Epithelial cell of proximal tubule (primary cell): ENCODE data around the gene DCST2. TPM values are rescaled to one million over a fixed set of nuclear protein-coding genes. Genes with fewer than 3 reads are reported as not detected.
A peak's percentile ranks its signal among the peaks of the same experiment; 100 is the strongest.

Source experiments
- DNase-seq: peaks from one replicate; pipeline ENCODE4 v3.0.0-alpha.2; 2011; ENCODE audit warnings: low read depth
- H3K4me3 ChIP-seq: 2 replicates; pipeline ENCODE4 v1.5.1; 2011; ENCODE audit warnings: low read depth, mild to moderate bottlenecking, low read length
- total RNA-seq: library from RNA; depleted of rRNA; stranded (reverse); fragments of >200 nt; gene quantifications from 2 replicates; pipeline ENCODE4 v1.2.3, GENCODE V29; 2015
- TF ChIP-seq, protein P1 (sequence below): conservative IDR thresholded peaks from 2 replicates; pipeline ENCODE4 v1.5.1; 2012; ENCODE audit warnings: low read depth, mild to moderate bottlenecking, low read length

DCST2 gene
- total RNA-seq, 1 donor from 2014 or later: 0.12 TPM

DNA sequence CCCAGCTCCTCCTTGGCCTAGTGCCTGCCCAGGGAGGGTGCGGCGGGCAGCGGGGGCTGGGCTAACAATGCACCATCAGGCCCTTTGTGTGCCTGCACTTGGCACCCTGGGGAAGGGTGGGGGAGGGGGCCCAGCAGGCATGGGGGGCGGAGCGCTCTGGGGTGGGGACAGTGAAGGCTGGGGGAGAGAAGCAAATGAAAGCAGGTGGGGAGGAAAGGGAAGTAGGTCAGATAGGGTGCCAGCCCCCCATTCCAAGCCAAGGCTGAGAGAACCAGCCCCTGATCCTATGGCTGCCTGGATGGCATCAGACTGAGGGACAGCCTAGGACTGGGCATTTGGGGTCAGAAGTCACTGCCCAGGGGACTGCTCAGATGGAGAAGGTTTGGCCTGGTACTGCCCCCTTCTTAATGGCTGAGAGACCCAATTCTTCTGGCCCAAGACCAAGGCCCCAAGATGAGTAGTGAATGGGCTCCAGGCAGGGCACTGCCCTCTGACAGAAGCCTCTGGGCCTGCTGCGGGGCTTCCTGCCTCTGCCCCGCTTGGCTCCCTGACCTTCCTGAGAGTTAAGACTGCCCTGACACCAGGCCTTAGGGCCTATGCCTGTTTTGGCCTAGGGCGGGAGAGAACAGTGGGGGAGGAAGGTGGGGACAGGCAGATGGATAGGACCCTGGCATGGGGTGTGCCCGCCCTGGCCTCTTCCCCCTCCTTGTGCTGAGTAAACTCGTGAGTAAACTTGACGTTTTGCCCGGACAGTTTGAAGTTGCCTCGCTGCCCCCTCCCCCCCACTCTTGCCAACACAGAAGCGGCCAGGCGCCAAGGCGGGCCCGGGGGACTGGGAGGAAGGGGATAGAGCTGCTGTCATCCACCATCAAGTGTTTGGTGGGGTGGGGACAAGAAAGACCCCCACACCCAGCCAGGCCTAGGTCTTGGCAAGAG is 28.2 kb downstream of the DCST2 start:
- H3K4me3 ChIP-seq: peak overlapping the region; percentile 85
- TF ChIP-seq, protein P1, sequence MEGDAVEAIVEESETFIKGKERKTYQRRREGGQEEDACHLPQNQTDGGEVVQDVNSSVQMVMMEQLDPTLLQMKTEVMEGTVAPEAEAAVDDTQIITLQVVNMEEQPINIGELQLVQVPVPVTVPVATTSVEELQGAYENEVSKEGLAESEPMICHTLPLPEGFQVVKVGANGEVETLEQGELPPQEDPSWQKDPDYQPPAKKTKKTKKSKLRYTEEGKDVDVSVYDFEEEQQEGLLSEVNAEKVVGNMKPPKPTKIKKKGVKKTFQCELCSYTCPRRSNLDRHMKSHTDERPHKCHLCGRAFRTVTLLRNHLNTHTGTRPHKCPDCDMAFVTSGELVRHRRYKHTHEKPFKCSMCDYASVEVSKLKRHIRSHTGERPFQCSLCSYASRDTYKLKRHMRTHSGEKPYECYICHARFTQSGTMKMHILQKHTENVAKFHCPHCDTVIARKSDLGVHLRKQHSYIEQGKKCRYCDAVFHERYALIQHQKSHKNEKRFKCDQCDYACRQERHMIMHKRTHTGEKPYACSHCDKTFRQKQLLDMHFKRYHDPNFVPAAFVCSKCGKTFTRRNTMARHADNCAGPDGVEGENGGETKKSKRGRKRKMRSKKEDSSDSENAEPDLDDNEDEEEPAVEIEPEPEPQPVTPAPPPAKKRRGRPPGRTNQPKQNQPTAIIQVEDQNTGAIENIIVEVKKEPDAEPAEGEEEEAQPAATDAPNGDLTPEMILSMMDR: no peak
- no peak for DNase-seq

DNA sequence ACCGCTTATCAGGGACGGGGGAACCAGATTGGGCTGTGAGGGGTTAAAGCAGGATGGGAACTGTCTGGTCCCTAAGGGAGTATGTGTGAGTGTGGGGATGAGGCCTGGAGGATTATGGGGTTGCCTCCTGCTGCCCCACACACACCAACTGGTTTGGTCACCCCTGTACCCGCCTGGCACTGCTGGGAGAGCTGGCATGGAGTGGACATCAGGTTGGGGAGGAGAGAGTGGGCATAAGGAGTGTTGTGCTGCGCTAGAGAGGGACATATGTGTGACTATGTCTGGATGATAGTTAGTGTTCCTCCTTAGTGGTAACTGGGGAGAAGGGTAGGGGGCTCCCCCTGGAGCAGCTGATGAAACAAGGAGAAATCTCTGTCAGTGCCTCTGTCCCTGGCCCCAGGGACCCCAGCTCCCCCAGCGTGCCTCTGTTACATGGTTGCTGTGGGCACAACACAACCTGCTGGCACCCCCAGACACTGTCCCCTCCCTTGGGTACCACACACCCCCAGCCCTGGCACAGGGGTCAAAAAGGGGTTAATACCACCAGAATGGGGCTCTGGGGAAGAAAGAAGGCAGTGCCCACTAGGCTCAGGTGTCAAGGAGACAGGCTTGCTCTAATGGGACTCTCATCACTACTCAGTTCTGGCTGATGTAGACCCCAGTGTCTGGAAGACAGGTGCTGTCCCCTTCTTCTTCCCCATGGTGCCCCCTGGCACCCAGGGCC is 29.1 kb downstream of the DCST2 start:
- peak overlapping the region; percentile 85 for H3K4me3 ChIP-seq
- DNase-seq: no peak
- TF ChIP-seq, protein P1: no peak

DNA sequence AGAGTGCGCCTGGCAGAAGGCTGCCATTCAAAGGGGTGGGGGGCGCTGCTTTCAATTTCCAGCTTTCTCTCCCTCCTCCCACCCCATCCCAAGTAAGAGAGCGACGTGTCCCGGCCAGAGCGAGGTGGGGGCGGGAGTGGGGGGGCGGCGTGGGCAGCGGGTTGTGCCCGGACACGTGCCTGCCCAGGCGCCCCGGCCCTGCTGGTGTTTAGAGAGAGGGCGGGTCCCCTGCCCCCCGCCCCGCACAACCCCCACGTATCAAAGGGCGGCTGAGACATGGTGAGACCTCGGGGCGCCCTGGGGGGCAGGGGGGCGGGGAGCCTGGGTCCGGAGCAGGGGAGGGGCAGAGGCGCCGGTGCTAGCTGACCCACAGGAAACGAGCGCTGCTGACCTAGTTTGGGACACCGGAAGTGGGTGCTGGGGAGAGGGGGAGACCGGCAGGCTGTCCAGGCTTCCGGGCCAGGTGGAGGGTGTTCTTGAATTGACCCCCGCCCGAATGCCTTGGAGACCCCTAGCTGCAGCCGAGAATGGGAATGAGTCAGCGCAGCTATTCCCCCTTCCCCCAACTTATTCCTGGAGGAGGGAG is 29.7 kb downstream of the DCST2 start:
- DNase-seq: no peak
- TF ChIP-seq, protein P1: no peak
- H3K4me3 ChIP-seq: peak overlapping the region; percentile 85

DNA sequence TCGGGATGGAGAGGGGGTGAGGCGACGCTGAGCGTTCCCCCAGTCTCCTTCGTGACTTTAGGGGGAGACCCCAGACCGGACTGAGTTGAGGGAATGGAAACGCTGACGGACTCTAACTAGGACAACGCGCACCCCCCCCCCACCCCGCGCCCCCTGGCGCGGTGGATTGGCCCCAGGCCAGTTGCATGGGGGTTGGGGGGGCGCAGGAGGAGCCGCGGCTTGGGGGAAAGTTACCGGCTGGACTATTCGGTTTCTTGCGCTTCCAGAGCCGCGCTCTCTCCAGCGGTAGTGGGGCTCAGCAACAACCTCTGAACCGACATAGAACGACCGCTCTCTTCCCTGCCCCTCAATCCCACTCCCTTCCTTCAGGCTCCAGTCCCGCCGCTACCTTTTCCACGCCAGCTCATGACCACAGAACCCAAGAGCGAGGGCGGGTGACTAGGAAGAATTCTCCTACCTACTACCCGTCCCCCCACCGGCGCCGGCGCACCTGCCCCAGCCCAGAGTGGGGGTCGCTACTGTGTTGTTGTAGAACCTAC is 30.3 kb downstream of the DCST2 start:
- peak overlapping the region; percentile 85 for H3K4me3 ChIP-seq
- TF ChIP-seq, protein P1: no peak
- DNase-seq: no peak

DNA sequence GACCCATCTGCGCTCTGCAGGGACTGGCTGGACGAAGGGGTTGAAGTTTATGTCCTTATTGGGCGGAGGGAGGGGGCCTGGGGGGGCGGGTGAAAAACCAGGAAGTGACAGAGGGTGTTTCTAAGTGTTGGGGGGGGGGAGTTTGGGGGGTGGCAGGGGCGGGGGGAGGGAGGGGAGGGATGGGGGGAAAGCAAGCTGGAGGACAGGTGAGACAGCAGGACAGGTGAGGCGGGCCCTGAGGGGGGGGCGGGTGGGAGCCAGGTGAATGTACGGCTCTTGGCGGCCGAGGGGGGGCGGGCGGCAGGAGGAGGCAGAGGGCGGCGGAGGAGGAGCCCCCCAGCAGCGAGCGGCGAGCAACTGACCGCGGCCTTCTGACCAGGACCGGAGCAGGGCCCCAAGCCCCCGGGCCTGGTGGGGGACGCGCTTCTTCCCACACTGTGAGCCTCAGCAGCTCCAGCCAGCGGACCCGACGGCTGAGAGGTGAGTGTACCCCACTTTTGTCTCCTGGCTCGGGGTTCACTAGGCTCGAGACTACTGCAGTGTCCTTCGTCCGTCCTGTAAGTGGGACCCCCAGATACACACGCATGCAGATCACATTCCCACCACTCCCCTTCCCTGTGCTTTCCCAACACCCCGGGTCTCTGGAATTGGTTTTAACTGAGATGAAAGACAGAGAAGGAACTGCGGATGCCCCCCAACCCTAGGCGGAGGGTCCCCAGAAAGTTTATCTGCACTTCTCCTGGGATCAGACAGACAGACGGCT is 30.9 kb downstream of the DCST2 start, which contains the start of gene ZBTB7B:
Gene ZBTB7B (plus strand): TSS at position 339 of the 763 bp plus-strand sequence. CDS start 11,859 bp downstream, outside the sequence.
- H3K4me3 ChIP-seq: peak within 1 kb of the TSS; percentile 85
- TF ChIP-seq, protein P1: no peak
- DNase-seq: no peak
